GM23338 (cell line): ENCODE data around the gene TTC1. TPM values are rescaled to one million over a fixed set of nuclear protein-coding genes. Genes with fewer than 3 reads are reported as not detected.
A peak's percentile ranks its signal among the peaks of the same experiment; 100 is the strongest.

ENCODE experiments used
- ATAC-seq: fragments of 200-7000 bp; cut with Tn5 transposase; 3 replicates; pipeline ENCODE4 v1.9.1; 2020
- DNase-seq: peaks from one replicate; pipeline ENCODE4 v3.0.0-alpha.2; 2015; ENCODE audit warnings: low spot score
- H2AFZ ChIP-seq: fragments of 200-600 bp; sonication (generic); 2 replicates; pipeline ENCODE4 v1.8.0; 2016; ENCODE audit warnings: antibody characterized with exemption, mild to moderate bottlenecking, moderate library complexity
- H3F3A ChIP-seq: fragments of 200-600 bp; sonication (generic); replicated peaks from 2 replicates; pipeline ENCODE4 v1.8.0; 2017; ENCODE audit warnings: antibody characterized with exemption, mixed run types, low read depth
- H3K27ac ChIP-seq: fragments of 200-600 bp; sonication (generic); 2 replicates; pipeline ENCODE4 v1.6.1; 2016; ENCODE audit warnings: low read depth
- H3K27me3 ChIP-seq: fragments of 200-600 bp; sonication (generic); 2 replicates; pipeline ENCODE4 v1.8.0; 2016; ENCODE audit warnings: mild to moderate bottlenecking, mixed run types, moderate library complexity; ENCODE audit not compliant: insufficient read depth
- H3K36me3 ChIP-seq: fragments of 200-600 bp; sonication (generic); 2 replicates; pipeline ENCODE4 v1.8.0; 2016; ENCODE audit warnings: mild to moderate bottlenecking; ENCODE audit not compliant: insufficient read depth
- H3K4me1 ChIP-seq: fragments of 200-600 bp; sonication (generic); 2 replicates; pipeline ENCODE4 v1.8.0; 2016; ENCODE audit warnings: mild to moderate bottlenecking, moderate library complexity; ENCODE audit not compliant: insufficient read depth
- H3K4me2 ChIP-seq: fragments of 200-600 bp; sonication (generic); 2 replicates; pipeline ENCODE4 v1.7.1; 2017; ENCODE audit warnings: mixed run types
- H3K4me3 ChIP-seq: fragments of 200-600 bp; sonication (generic); 2 replicates; pipeline ENCODE4 v1.6.1; 2016; ENCODE audit warnings: mixed run types
- H3K79me2 ChIP-seq: fragments of 200-600 bp; sonication (generic); replicated peaks from 2 replicates; pipeline ENCODE4 v1.8.0; 2017; ENCODE audit warnings: mild to moderate bottlenecking; ENCODE audit not compliant: insufficient read depth
- H3K9me2 ChIP-seq: fragments of 200-600 bp; sonication (generic); 2 replicates; pipeline ENCODE4 v1.8.0; 2017; ENCODE audit not compliant: insufficient read depth
- H4K20me1 ChIP-seq: fragments of 200-600 bp; sonication (generic); replicated peaks from 2 replicates; pipeline ENCODE4 v1.8.0; 2017; ENCODE audit warnings: mild to moderate bottlenecking; ENCODE audit not compliant: insufficient read depth
- H3K27ac Mint-ChIP-seq: 2 replicates; pipeline ENCODE4 v1.8.0; 2020; ENCODE audit warnings: inconsistent platforms, mild to moderate bottlenecking, moderate library complexity, mixed read lengths
- H3K27me3 Mint-ChIP-seq: 3 replicates; pipeline ENCODE4 v1.8.0; 2022; ENCODE audit warnings: low read depth, mild to moderate bottlenecking, moderate library complexity, mixed read lengths, inconsistent platforms; ENCODE audit not compliant: insufficient read depth, poor library complexity
- H3K36me3 Mint-ChIP-seq: 3 replicates; pipeline ENCODE4 v1.8.0; 2021; ENCODE audit warnings: low read depth, mild to moderate bottlenecking, inconsistent platforms, moderate library complexity, mixed read lengths
- H3K4me1 Mint-ChIP-seq: 3 replicates; pipeline ENCODE4 v1.8.0; 2020; ENCODE audit warnings: mild to moderate bottlenecking, inconsistent platforms, mixed read lengths
- H3K4me3 Mint-ChIP-seq: 3 replicates; pipeline ENCODE4 v1.8.0; 2021; ENCODE audit warnings: moderate library complexity, mild to moderate bottlenecking, inconsistent platforms, mixed read lengths
- H3K9me3 Mint-ChIP-seq: 3 replicates; pipeline ENCODE4 v1.8.0; 2020; ENCODE audit warnings: moderate library complexity, mild to moderate bottlenecking, inconsistent platforms, mixed read lengths
- CREB1 ChIP-seq: fragments of 250-450 bp; sonication (Bioruptor Pico); IDR thresholded peaks from 2 replicates; pipeline ENCODE4 v1.5.0; 2020; ENCODE audit warnings: low read depth, mild to moderate bottlenecking, moderate library complexity
- ETS1 ChIP-seq: IDR thresholded peaks from 2 replicates; pipeline ENCODE4 v1.6.1; 2016; ENCODE audit warnings: antibody characterized with exemption
- EZH2 ChIP-seq: fragments of 200-600 bp; sonication (generic); IDR thresholded peaks from one replicate; pipeline ENCODE4 v1.8.0; 2017; ENCODE audit warnings: antibody characterized with exemption, mild to moderate bottlenecking, low read depth; ENCODE audit not compliant: unreplicated experiment
- EZH2phosphoT487 ChIP-seq: fragments of 200-600 bp; sonication (generic); IDR thresholded peaks from one replicate; pipeline ENCODE4 v1.8.1; 2018; ENCODE audit warnings: antibody characterized with exemption; ENCODE audit not compliant: unreplicated experiment
- JUNB ChIP-seq: IDR thresholded peaks from one replicate; pipeline ENCODE4 v1.6.1; 2016; ENCODE audit warnings: antibody characterized with exemption; ENCODE audit not compliant: unreplicated experiment
- NANOG ChIP-seq: IDR thresholded peaks from 2 replicates; pipeline ENCODE4 v1.6.1; 2016; ENCODE audit warnings: antibody characterized with exemption, borderline replicate concordance
- POLR2AphosphoS5 ChIP-seq: IDR thresholded peaks from 2 replicates; pipeline ENCODE4 v1.6.1; 2016; ENCODE audit warnings: antibody characterized with exemption, low read depth
- STAT1 ChIP-seq: IDR thresholded peaks from one replicate; pipeline ENCODE4 v1.6.1; 2016; ENCODE audit warnings: antibody characterized with exemption; ENCODE audit not compliant: unreplicated experiment
- ZNF114 ChIP-seq: fragments of 250-450 bp; sonication (Bioruptor Pico); IDR thresholded peaks from 2 replicates; pipeline ENCODE4 v1.5.0; 2020; ENCODE audit warnings: mild to moderate bottlenecking, moderate library complexity
- ZNF462 ChIP-seq: fragments of 250-450 bp; sonication (Bioruptor Pico); IDR thresholded peaks from 2 replicates; pipeline ENCODE4 v1.5.0; 2020; ENCODE audit warnings: mild to moderate bottlenecking, moderate library complexity
- polyA plus RNA-seq: library from polyadenylated mRNA; unstranded; fragments of >200 nt; fragmentation: Nextera tagmentation; extraction: Ambion mirVana; gene quantifications from 2 replicates; pipeline ENCODE4 v1.2.1, GENCODE V29; 2016
- total RNA-seq: library from RNA; depleted of rRNA; stranded (reverse); fragments of >200 nt; shearing (Covaris generic); gene quantifications from 2 replicates; pipeline ENCODE4 v1.2.3, GENCODE V29; 2014

Gene TTC1
- total and polyA plus RNA-seq, 2 experiments from 2014 or later = 48.9 to 131 TPM

GRCh38 chr5:160105686-160106360 is 96.9 kb downstream of the TTC1 start:
- Histone ChIP-seq H3K79me2 (peaks cover 98% of the 10 kb centered on the region), H3K27me3 (no peaks in the 10 kb centered on the region), H3K4me3 (no peak overlapping the region), H3K36me3 (no peaks in the 10 kb centered on the region; the same call in 1 of the 2 replicates), H3F3A (peaks cover 3% of the 10 kb centered on the region; the same call in 1 of the 2 replicates), H3K9me2 (no peaks in the 10 kb centered on the region), H3K27ac (peak overlapping the region; percentile 28; the same call in 1 of the 2 replicates), H2AFZ (no peak overlapping the region), H3K4me1 (no peaks in the 10 kb centered on the region; the same call in 1 of the 2 replicates), H4K20me1 (peaks cover 16% of the 10 kb centered on the region), H3K4me2 (no peak overlapping the region)
- peaks cover 5% of the 10 kb centered on the region for H3K4me1 Mint-ChIP-seq
- peak overlapping the region; percentile 81; the same call in 1 of the 2 replicates for H3K27ac Mint-ChIP-seq
- ATAC-seq (no peak), DNase-seq (peak; percentile 21)
- no peak overlapping the region for H3K4me3 Mint-ChIP-seq
- H3K27me3 Mint-ChIP-seq = peaks cover 4% of the 10 kb centered on the region
- peaks cover 70% of the 10 kb centered on the region for H3K36me3 Mint-ChIP-seq
- TF ChIP-seq EZH2phosphoT487 (no peak), ZNF114 (CRISPR knock-in tag) (no peak), POLR2AphosphoS5 (no peak), CREB1 (CRISPR knock-in tag) (no peak), NANOG (no peak), EZH2 (no peak), ZNF462 (CRISPR knock-in tag) (no peak), ETS1 (no peak), STAT1 (no peak), JUNB (no peak)
- no peaks in the 10 kb centered on the region for H3K9me3 Mint-ChIP-seq
